DOHH2 (cell line): ENCODE results near the gene SLFN5.
"Not testable (repeated sequence)": the region's sequence is repeated elsewhere in the genome, so short reads cannot be mapped to it uniquely, and the experiment has no call there.

Experiments used
- H3F3A ChIP-seq: fragments of 200-600 bp; sonication (generic), shearing (Covaris generic); 2 replicates; pipeline ENCODE4 v1.6.0; 2016; ENCODE audit warnings: antibody characterized with exemption, mild to moderate bottlenecking; ENCODE audit not compliant: control insufficient read depth, insufficient read depth
- H3K27ac ChIP-seq: fragments of 200-600 bp; sonication (generic); 2 replicates; pipeline ENCODE4 v1.5.1; 2014; ENCODE audit warnings: low read depth, mild to moderate bottlenecking, low read length, moderate library complexity
- H3K27me3 ChIP-seq: fragments of 200-600 bp; sonication (generic); 2 replicates; pipeline ENCODE4 v1.6.1; 2014; ENCODE audit warnings: mild to moderate bottlenecking, low read length, mixed read lengths; ENCODE audit not compliant: control insufficient read depth
- H3K36me3 ChIP-seq: fragments of 200-600 bp; sonication (generic); 2 replicates; pipeline ENCODE4 v1.6.1; 2014; ENCODE audit warnings: mild to moderate bottlenecking, low read length, moderate library complexity, mixed read lengths; ENCODE audit not compliant: control insufficient read depth
- H3K4me1 ChIP-seq: fragments of 200-600 bp; sonication (generic); 2 replicates; pipeline ENCODE4 v1.6.1; 2014; ENCODE audit warnings: mild to moderate bottlenecking, low read length, mixed read lengths; ENCODE audit not compliant: control insufficient read depth
- H3K4me2 ChIP-seq: fragments of 200-600 bp; sonication (generic); 2 replicates; pipeline ENCODE4 v1.6.0; 2014; ENCODE audit warnings: mild to moderate bottlenecking, low read length, moderate library complexity
- H3K4me3 ChIP-seq: fragments of 200-600 bp; sonication (generic); 2 replicates; pipeline ENCODE4 v1.5.1; 2014; ENCODE audit warnings: mild to moderate bottlenecking, low read length, mixed read lengths
- H3K79me2 ChIP-seq: fragments of 200-600 bp; sonication (generic); 2 replicates; pipeline ENCODE4 v1.6.1; 2014; ENCODE audit warnings: mild to moderate bottlenecking, low read length, mixed read lengths; ENCODE audit not compliant: control insufficient read depth
- H3K9me2 ChIP-seq: fragments of 200-600 bp; sonication (generic); replicated peaks from 2 replicates; pipeline ENCODE4 v1.6.1; 2014; ENCODE audit warnings: mild to moderate bottlenecking, low read length, mixed read lengths; ENCODE audit not compliant: control insufficient read depth
- H3K9me3 ChIP-seq: fragments of 200-600 bp; sonication (generic); 2 replicates; pipeline ENCODE4 v1.6.1; 2014; ENCODE audit warnings: antibody characterized with exemption, low read length, mixed read lengths; ENCODE audit not compliant: control insufficient read depth, insufficient read depth
- H4K20me1 ChIP-seq: fragments of 200-600 bp; sonication (generic); 2 replicates; pipeline ENCODE4 v1.6.0; 2014; ENCODE audit warnings: low read depth, mild to moderate bottlenecking, antibody characterized with exemption, low read length, moderate library complexity; ENCODE audit not compliant: control insufficient read depth, insufficient read depth
- EZH2phosphoT487 ChIP-seq: fragments of 200-600 bp; sonication (generic); IDR thresholded peaks from 2 replicates; pipeline ENCODE4 v1.6.1; 2017; ENCODE audit warnings: borderline replicate concordance, mild to moderate bottlenecking, antibody characterized with exemption, low read length, moderate library complexity, mixed read lengths
- TF ChIP-seq, protein P1 (sequence below): fragments of 200-600 bp; sonication (generic); IDR thresholded peaks from one replicate; pipeline ENCODE4 v1.5.1; 2014; ENCODE audit warnings: antibody characterized with exemption, mild to moderate bottlenecking, low read depth, low read length; ENCODE audit not compliant: poor library complexity, severe bottlenecking

SLFN5 gene

DNA sequence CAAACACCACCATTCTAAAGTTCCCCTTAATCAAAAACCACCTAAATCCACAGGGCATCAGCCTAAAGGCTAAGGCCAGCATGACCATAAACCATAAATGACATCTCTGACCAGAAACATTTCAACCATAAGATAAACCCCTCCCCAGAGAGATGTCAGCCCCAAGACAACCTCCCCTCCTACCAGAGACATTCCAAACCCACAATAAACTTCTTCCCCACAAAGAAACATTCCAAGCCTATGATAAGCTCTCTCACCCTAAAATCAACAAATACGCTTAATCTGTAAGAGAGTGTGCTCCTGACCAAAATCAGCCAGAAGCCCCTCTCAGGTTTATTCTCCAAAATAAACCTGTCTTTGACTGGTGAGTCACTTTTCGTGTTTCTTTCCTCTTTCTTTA, 54.8 kb downstream of the SLFN5 start:
- TF ChIP-seq, protein P1, sequence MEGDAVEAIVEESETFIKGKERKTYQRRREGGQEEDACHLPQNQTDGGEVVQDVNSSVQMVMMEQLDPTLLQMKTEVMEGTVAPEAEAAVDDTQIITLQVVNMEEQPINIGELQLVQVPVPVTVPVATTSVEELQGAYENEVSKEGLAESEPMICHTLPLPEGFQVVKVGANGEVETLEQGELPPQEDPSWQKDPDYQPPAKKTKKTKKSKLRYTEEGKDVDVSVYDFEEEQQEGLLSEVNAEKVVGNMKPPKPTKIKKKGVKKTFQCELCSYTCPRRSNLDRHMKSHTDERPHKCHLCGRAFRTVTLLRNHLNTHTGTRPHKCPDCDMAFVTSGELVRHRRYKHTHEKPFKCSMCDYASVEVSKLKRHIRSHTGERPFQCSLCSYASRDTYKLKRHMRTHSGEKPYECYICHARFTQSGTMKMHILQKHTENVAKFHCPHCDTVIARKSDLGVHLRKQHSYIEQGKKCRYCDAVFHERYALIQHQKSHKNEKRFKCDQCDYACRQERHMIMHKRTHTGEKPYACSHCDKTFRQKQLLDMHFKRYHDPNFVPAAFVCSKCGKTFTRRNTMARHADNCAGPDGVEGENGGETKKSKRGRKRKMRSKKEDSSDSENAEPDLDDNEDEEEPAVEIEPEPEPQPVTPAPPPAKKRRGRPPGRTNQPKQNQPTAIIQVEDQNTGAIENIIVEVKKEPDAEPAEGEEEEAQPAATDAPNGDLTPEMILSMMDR, result no peak
- no peak for TF ChIP-seq EZH2phosphoT487
- Histone ChIP-seq H3K4me2 (no peak overlapping the region), H3K36me3 (no peaks in the 10 kb centered on the region), H3K27ac (no peak overlapping the region), H3K9me3 (peaks cover 8% of the 10 kb centered on the region; the same call in 1 of the 2 replicates), H3K79me2 (no peaks in the 10 kb centered on the region), H3K9me2 (no peaks in the 10 kb centered on the region), H3F3A (no peaks in the 10 kb centered on the region), H3K4me1 (no peaks in the 10 kb centered on the region), H3K4me3 (no peak overlapping the region), H3K27me3 (no peaks in the 10 kb centered on the region), H4K20me1 (no peaks in the 10 kb centered on the region)

DNA sequence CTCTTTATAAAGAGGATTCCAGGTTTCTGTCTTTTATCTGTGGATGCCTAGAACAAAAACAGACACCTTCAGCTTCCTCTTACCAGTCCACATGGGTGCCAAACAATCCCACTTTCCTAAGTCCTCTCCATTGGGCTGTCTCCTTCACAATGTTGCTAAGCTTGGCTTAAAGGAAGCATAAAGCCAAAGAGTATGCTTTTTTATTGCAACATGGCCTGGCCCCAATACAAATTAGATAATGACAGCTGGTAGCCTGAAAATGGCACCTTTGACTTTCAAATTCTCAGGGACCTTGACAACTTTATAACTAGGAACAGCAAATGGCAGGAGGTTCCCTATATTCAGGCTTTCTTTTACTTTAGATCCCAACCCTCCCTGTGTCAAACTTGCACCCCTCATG, 55.8 kb downstream of the SLFN5 start:
- TF ChIP-seq, protein P1, result no peak
- TF ChIP-seq EZH2phosphoT487, result no peak
- Histone ChIP-seq H3K9me2 (no peaks in the 10 kb centered on the region), H3K4me1 (no peaks in the 10 kb centered on the region), H3K9me3 (peaks cover 8% of the 10 kb centered on the region; the same call in 1 of the 2 replicates), H3K4me3 (no peak overlapping the region), H3K79me2 (no peaks in the 10 kb centered on the region), H4K20me1 (no peaks in the 10 kb centered on the region), H3K27me3 (no peaks in the 10 kb centered on the region), H3F3A (no peaks in the 10 kb centered on the region), H3K4me2 (no peak overlapping the region), H3K27ac (no peak overlapping the region), H3K36me3 (no peaks in the 10 kb centered on the region)

DNA sequence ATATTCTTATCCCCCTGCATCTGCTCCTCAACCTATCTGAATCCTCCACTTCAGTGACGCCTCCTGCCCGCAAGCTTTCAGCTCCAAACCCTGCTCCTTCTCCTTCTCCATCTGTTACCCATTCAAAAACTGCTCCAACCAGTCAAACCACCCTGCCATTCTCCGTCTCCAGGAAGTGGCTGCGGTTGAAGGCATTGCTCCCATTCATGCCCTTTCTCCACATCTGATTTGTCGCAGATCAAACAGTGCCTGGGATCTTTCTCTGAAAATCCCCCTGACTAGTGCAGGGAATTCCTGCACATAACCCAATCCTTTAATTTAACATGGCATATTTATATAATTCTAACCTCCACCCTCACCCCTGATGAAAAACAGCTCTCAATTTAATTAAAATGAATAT, 56.3 kb downstream of the SLFN5 start:
- TF ChIP-seq, protein P1, result no peak
- TF ChIP-seq EZH2phosphoT487, result no peak
- Histone ChIP-seq H3K4me2 (no peak overlapping the region), H3K27me3 (no peaks in the 10 kb centered on the region), H3K4me1 (no peaks in the 10 kb centered on the region), H4K20me1 (no peaks in the 10 kb centered on the region), H3K36me3 (no peaks in the 10 kb centered on the region), H3K79me2 (no peaks in the 10 kb centered on the region), H3K9me2 (no peaks in the 10 kb centered on the region), H3F3A (no peaks in the 10 kb centered on the region), H3K4me3 (no peak overlapping the region), H3K9me3 (peaks cover 8% of the 10 kb centered on the region; the same call in 1 of the 2 replicates), H3K27ac (no peak overlapping the region)

DNA sequence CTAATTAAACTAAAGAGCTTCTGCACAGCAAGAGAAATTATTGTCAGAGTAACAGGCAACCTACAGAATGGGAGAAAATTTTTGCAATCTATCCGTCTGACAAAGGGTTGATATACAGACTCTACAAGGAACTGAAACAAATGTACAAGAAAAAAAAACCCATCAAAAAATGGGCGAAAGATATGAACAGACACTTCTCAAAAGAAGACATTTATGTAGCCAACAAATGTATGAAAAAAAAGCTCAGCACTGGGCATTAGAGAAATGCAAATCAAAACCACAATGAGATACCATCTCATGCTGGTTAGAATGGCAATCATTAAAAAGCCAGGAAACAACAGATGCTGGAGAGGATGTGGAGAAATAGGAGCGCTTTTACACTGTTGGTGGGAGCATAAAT, 66.5 kb downstream of the SLFN5 start:
- H3K27ac ChIP-seq, H3K9me3 ChIP-seq, H3K27me3 ChIP-seq, H3K36me3 ChIP-seq, H3K79me2 ChIP-seq, H3F3A ChIP-seq, H3K4me1 ChIP-seq, H4K20me1 ChIP-seq, H3K9me2 ChIP-seq, H3K4me3 ChIP-seq, H3K4me2 ChIP-seq: not testable (repeated sequence)
